Thymus (tissue), 11 donors: ENCODE results near the gene OMP. TPM values are rescaled to one million over a fixed set of nuclear protein-coding genes. Genes with fewer than 3 reads are reported as not detected.

ENCODE experiments used
- DNase-seq, 9 donors: peaks; one replicate each; pipeline ENCODE4 v3.0.0-alpha.2; 2013; ENCODE audit warnings: low spot score in 9 of 9, low read depth in 6 of 9, missing footprints in 1 of 9
- H3K27ac ChIP-seq, 2 donors: one replicate each; pipeline ENCODE4 v1.5.1; 2013; ENCODE audit warnings: control low read depth in 1 of 2, low read depth in 1 of 2, low read length in 1 of 2, mild to moderate bottlenecking in 1 of 2, moderate library complexity in 1 of 2
- H3K27me3 ChIP-seq, 2 donors: one replicate each; pipeline ENCODE4 v1.5.1; 2013; ENCODE audit warnings: low read length in 1 of 2; ENCODE audit not compliant: control insufficient read depth in 2 of 2, insufficient read depth in 1 of 2
- H3K36me3 ChIP-seq, 2 donors: one replicate each; pipeline ENCODE4 v1.5.1; 2013; ENCODE audit warnings: low read length in 1 of 2, mild to moderate bottlenecking in 1 of 2, moderate library complexity in 1 of 2; ENCODE audit not compliant: control insufficient read depth in 2 of 2, insufficient read depth in 2 of 2
- H3K4me1 ChIP-seq, 2 donors: one replicate each; pipeline ENCODE4 v1.5.1; 2013; ENCODE audit warnings: low read length in 2 of 2; ENCODE audit not compliant: control insufficient read depth in 2 of 2, insufficient read depth in 2 of 2
- H3K4me3 ChIP-seq, 2 donors: one replicate each; pipeline ENCODE4 v1.5.1; 2013; ENCODE audit warnings: low read length in 2 of 2, control low read depth in 1 of 2, mild to moderate bottlenecking in 1 of 2
- H3K9me3 ChIP-seq, 2 donors: one replicate each; pipeline ENCODE4 v1.5.1; 2013; ENCODE audit warnings: low read length in 1 of 2, mild to moderate bottlenecking in 1 of 2; ENCODE audit not compliant: control insufficient read depth in 2 of 2, insufficient read depth in 1 of 2
- WGBS: extraction: QIAGEN DNeasy Blood & Tissue Kit; methylation state at CpG from one replicate; pipeline ENCODE4 v1.1.7; 2013; 5-methylcytosine and 5-hydroxymethylcytosine counted together
- polyA plus RNA-seq: library from polyadenylated mRNA; stranded (reverse); fragments of 200-250 nt; gene quantifications from one replicate; pipeline ENCODE4 v1.2.3, GENCODE V29; 2013
- total RNA-seq: library from RNA; stranded (reverse); fragments of 120-200 nt; gene quantifications from one replicate; pipeline ENCODE4 v1.2.4, GENCODE V29; 2013
- donor health status: healthy.

OMP gene
- total and polyA plus RNA-seq, 2 donors: not detected

GRCh38 chr11:77123591-77123990 lies 21.0 kb downstream of the OMP start:
- peaks cover 0 to 14% of the 10 kb centered on the region in 2 donors for H3K27me3 ChIP-seq
- H3K27ac ChIP-seq: no peak overlapping the region
- H3K4me1 ChIP-seq: peaks cover 8 to 17% of the 10 kb centered on the region in 2 donors
- H3K4me3 ChIP-seq: no peak overlapping the region
- H3K9me3 ChIP-seq: no peaks in the 10 kb centered on the region
- no peak for DNase-seq
- 97% methylated on average over 8 of the region's 8 CpGs for WGBS
- H3K36me3 ChIP-seq: no peaks in the 10 kb centered on the region

- H3K36me3 ChIP-seq: no peaks in the 10 kb centered on the region
- H3K27me3 ChIP-seq: peaks cover 0 to 15% of the 10 kb centered on the region in 2 donors
- peaks cover 8 to 17% of the 10 kb centered on the region in 2 donors for H3K4me1 ChIP-seq
- no peak overlapping the region for H3K4me3 ChIP-seq
- no peak overlapping the region for H3K27ac ChIP-seq
- 96% methylated on average over 8 of the region's 8 CpGs for WGBS
- DNase-seq: no peak
- H3K9me3 ChIP-seq: no peaks in the 10 kb centered on the region
Measured at GRCh38 chr11:77124041-77124440, 21.4 kb downstream of the OMP start.

GRCh38 chr11:77124488-77124887 lies 21.8 kb downstream of the OMP start:
- H3K4me1 ChIP-seq: peaks cover 8 to 17% of the 10 kb centered on the region in 2 donors
- H3K36me3 ChIP-seq: no peaks in the 10 kb centered on the region
- no peak overlapping the region for H3K4me3 ChIP-seq
- H3K27ac ChIP-seq: no peak overlapping the region
- 97% methylated on average over 6 of the region's 6 CpGs for WGBS
- no peak for DNase-seq
- no peaks in the 10 kb centered on the region for H3K9me3 ChIP-seq
- peaks cover 0 to 15% of the 10 kb centered on the region in 2 donors for H3K27me3 ChIP-seq

- Histone ChIP-seq H3K36me3 (no peaks in the 10 kb centered on the region), H3K4me3 (no peak overlapping the region), H3K4me1 (peaks cover 8 to 17% of the 10 kb centered on the region in 2 donors), H3K27ac (no peak overlapping the region), H3K27me3 (peaks cover 0 to 15% of the 10 kb centered on the region in 2 donors), H3K9me3 (no peaks in the 10 kb centered on the region)
- WGBS: 47% methylated on average over 6 of the region's 6 CpGs
- DNase-seq: no peak
Measured at GRCh38 chr11:77125191-77125590, 22.6 kb downstream of the OMP start.

GRCh38 chr11:77125695-77126094 lies 23.1 kb downstream of the OMP start:
- peaks cover 8 to 17% of the 10 kb centered on the region in 2 donors for H3K4me1 ChIP-seq
- 95% methylated on average over 4 of the region's 4 CpGs for WGBS
- no peaks in the 10 kb centered on the region for H3K9me3 ChIP-seq
- H3K27ac ChIP-seq: no peak overlapping the region
- H3K4me3 ChIP-seq: no peak overlapping the region
- H3K36me3 ChIP-seq: no peaks in the 10 kb centered on the region
- no peak for DNase-seq
- peaks cover 0 to 15% of the 10 kb centered on the region in 2 donors for H3K27me3 ChIP-seq

- Histone ChIP-seq H3K27me3 (peaks cover 0 to 15% of the 10 kb centered on the region in 2 donors), H3K36me3 (no peaks in the 10 kb centered on the region), H3K4me1 (peaks cover 8 to 17% of the 10 kb centered on the region in 2 donors), H3K9me3 (no peaks in the 10 kb centered on the region), H3K27ac (no peak overlapping the region), H3K4me3 (no peak overlapping the region)
- WGBS: 93% methylated on average over 17 of the region's 17 CpGs
- DNase-seq: no peak
Measured at GRCh38 chr11:77126156-77126775, 23.6 kb downstream of the OMP start.

- peaks cover 0 to 15% of the 10 kb centered on the region in 2 donors for H3K27me3 ChIP-seq
- 28% methylated on average over 10 of the region's 10 CpGs for WGBS
- H3K27ac ChIP-seq: no peak overlapping the region
- no peaks in the 10 kb centered on the region for H3K36me3 ChIP-seq
- H3K4me3 ChIP-seq: no peak overlapping the region
- DNase-seq: no peak
- H3K4me1 ChIP-seq: peaks cover 8 to 17% of the 10 kb centered on the region in 2 donors
- no peaks in the 10 kb centered on the region for H3K9me3 ChIP-seq
Measured at GRCh38 chr11:77126861-77127234, 24.2 kb downstream of the OMP start.

GRCh38 chr11:77127235-77127911 lies 24.7 kb downstream of the OMP start:
- no peaks in the 10 kb centered on the region for H3K9me3 ChIP-seq
- DNase-seq: peak in 7 of 9 donors; percentile 19 to 66 (median 55)
- H3K4me3 ChIP-seq: peak overlapping the region in 1 of 2 donors; percentile 33
- H3K36me3 ChIP-seq: no peaks in the 10 kb centered on the region
- peaks cover 8 to 17% of the 10 kb centered on the region in 2 donors for H3K4me1 ChIP-seq
- H3K27ac ChIP-seq: no peak overlapping the region
- 8% methylated on average over 27 of the region's 27 CpGs for WGBS
- H3K27me3 ChIP-seq: peaks cover 0 to 15% of the 10 kb centered on the region in 2 donors

GRCh38 chr11:77127920-77128691 lies 25.5 kb downstream of the OMP start, which contains the start of gene MYO7A:
TSS of gene MYO7A (plus strand) at chr11:77128246. CDS start at chr11:77130635, 2,389 bp downstream.
- no peaks in the 10 kb centered on the region for H3K9me3 ChIP-seq
- H3K27ac ChIP-seq: no peak within 1 kb of the TSS
- peaks cover 0 to 15% of the 10 kb centered on the region in 2 donors for H3K27me3 ChIP-seq
- peak in 1 of 9 donors; percentile 26 for DNase-seq
- peaks cover 8 to 17% of the 10 kb centered on the region in 2 donors for H3K4me1 ChIP-seq
- no peaks in the 10 kb centered on the region for H3K36me3 ChIP-seq
- 40% methylated on average over 20 of the region's 20 CpGs for WGBS
- H3K4me3 ChIP-seq: peak within 1 kb of the TSS in 1 of 2 donors; percentile 33
